ENCODE data around the gene HECA.
"Not testable (repeated sequence)": the region's sequence is repeated elsewhere in the genome, so short reads cannot be mapped to it uniquely, and the experiment has no call there.

HECA gene

DNA sequence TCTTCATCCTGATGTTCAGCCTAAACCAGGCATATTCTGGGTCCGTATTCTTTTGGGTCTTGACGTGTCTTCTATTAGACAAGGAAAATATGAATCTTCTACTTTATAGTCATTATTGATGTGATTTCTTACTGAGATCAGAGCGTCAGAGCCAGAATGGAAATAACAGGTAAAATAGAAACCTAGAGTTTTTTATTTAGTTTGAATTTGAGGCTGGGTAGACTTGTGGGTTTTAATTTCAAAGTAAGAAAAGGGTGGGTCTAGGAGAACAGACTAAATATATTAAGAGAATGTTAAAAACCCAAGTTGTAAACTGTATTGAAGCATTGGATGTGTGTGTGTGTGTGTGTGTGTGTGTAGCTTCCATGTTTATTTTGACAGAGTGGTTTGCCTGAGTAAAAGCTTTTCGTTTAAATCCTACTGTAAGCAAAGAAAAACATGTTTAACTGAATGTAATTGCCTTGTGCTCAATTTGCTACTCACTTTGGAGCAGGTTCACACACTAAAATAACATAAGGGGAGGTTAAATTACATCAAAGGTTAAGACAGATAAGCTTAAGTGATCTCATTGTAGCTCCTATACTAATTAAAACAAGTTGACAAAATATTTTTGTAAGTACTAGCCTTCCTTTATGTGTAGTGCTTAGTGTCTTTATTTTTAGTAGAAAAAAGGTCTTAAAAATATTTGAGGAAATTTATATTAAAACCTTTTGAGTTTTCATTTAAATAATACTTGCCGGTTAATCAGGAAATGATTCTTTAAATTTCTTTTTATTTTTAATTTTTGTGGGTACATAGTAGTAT lies 17.4 kb downstream of the HECA start:
- TF ChIP-seq, protein P1, sequence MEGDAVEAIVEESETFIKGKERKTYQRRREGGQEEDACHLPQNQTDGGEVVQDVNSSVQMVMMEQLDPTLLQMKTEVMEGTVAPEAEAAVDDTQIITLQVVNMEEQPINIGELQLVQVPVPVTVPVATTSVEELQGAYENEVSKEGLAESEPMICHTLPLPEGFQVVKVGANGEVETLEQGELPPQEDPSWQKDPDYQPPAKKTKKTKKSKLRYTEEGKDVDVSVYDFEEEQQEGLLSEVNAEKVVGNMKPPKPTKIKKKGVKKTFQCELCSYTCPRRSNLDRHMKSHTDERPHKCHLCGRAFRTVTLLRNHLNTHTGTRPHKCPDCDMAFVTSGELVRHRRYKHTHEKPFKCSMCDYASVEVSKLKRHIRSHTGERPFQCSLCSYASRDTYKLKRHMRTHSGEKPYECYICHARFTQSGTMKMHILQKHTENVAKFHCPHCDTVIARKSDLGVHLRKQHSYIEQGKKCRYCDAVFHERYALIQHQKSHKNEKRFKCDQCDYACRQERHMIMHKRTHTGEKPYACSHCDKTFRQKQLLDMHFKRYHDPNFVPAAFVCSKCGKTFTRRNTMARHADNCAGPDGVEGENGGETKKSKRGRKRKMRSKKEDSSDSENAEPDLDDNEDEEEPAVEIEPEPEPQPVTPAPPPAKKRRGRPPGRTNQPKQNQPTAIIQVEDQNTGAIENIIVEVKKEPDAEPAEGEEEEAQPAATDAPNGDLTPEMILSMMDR (IDR thresholded peaks at IDR 0.05), result no peak
- no peak for DNase-seq (ENCODE audit: low spot score)

DNA sequence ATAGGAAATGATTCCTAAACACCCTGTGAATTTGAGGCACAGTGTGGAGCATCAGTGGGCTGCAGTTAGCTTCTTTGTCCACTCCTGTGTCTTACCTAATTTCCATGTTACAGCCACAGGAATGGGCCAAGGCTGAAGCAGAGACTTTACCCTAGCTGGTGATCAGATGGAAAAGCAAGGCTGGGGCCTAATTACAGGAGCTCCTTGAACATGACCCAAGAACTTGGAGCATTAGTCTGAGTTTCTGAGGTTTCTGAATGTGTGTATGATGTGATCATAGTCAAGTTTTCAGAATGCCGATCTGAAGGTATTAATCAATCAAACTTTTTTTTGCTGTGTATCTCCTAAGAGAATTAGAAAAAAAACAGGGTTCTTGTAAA lies 18.0 kb downstream of the HECA start:
- TF ChIP-seq, protein P1 (IDR thresholded peaks at IDR 0.05), result no peak
- Histone ChIP-seq H3K4me3 (no peak overlapping the region), H3K27ac (no peak overlapping the region)
- DNase-seq (ENCODE audit: low spot score), result no peak

More for the DNA sequence above, 17.4 kb downstream of the HECA start:
- Histone ChIP-seq H3K4me3 (no peak overlapping the region), H3K27ac (no peak overlapping the region)

DNA sequence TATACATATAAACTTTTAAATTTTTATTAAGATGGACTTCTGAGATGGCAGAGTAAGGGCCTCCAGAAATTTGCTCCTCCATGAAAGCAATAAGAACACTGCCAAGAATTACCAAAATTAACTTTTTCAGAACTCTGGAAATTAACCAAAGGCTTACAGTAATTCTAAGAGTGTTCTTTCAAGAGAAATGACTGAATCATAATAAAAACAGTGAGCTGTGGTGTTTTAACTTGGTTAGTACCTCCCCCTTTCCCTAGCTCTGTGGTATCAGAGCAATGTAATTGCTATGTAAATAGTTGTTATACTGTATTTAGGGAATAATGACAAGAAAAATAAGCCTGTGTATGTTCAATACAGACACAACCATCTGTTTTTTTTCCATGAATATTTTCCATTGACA lies 19.0 kb downstream of the HECA start:
- TF ChIP-seq, protein P1 (IDR thresholded peaks at IDR 0.05), result no peak
- Histone ChIP-seq H3K27ac (no peak overlapping the region), H3K4me3 (no peak overlapping the region)
- no peak for DNase-seq (ENCODE audit: low spot score)

GRCh38 chr6:139154881-139155547 lies 20.1 kb downstream of the HECA start:
- Histone ChIP-seq H3K4me3 (no peak overlapping the region), H3K27ac (no peak overlapping the region)
- TF ChIP-seq, protein P1 (IDR thresholded peaks at IDR 0.05), result no peak
- DNase-seq (ENCODE audit: low spot score), result no peak

DNA sequence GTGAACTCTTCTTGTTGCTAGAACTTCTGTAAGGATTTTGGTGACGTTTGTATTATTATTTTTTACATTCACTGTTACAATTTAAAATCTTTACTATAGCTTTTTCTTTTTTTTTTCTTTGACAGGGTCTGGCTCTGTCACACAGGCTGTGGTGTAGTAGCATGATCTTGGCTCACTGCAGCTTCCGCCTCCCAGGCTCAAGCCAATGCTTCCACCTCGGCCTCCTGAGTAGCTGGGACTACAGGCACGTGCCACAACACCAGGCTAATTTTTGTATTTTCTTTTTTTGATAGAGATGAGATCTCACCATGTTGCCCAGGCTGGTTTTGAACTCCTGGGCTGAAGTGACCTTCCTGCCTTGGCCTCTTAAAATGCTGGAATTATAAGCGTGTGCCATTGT lies 21.2 kb downstream of the HECA start:
- Histone ChIP-seq H3K4me3 (no peak overlapping the region), H3K27ac (no peak overlapping the region)
- TF ChIP-seq, protein P1 (IDR thresholded peaks at IDR 0.05), result no peak
- no peak for DNase-seq (ENCODE audit: low spot score)

DNA sequence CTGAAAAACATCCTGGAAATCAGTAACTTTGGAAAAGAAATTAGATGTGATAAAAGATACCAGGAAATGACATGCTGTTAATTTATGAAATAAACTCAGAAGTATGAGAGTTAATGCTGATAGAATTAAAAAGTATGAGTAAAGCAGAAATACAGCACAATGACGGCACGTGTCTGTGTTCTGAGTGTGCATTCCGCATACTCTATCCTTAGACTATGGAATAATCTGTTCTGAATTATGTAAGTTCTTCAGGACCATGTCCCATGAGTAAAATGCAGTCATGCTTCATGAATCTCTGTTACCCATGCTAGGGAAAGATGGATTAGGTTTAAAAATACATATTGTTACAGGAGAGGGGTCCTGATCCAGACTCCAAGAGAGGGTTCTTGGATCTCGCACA lies 21.7 kb downstream of the HECA start:
- Histone ChIP-seq H3K27ac (no peak overlapping the region), H3K4me3 (no peak overlapping the region)
- TF ChIP-seq, protein P1 (IDR thresholded peaks at IDR 0.05), result no peak
- DNase-seq (ENCODE audit: low spot score), result no peak

- H3K4me3 ChIP-seq; DNase-seq (ENCODE audit: low spot score); H3K27ac ChIP-seq: not testable (repeated sequence)
Measured at GRCh38 chr6:139157086-139157485, 22.2 kb downstream of the HECA start.
